ENCODE data around the gene DNAI7.

Gene DNAI7

GRCh38 chr12:25110260-25110659, 84.7 kb downstream of the DNAI7 start:
- Histone ChIP-seq H3K4me3 (ENCODE audit: insufficient read depth, low read depth, low read length) (no peak overlapping the region), H3K4me1 (ENCODE audit: control insufficient read depth, insufficient read depth, low read length) (no peaks in the 10 kb centered on the region), H3K27ac (ENCODE audit: insufficient read depth, low read depth, low read length, poor library complexity, severe bottlenecking) (no peak overlapping the region), H3K9me3 (ENCODE audit: control insufficient read depth, low read length) (no peaks in the 10 kb centered on the region), H3K36me3 (ENCODE audit: control insufficient read depth, insufficient read depth, low read length) (no peaks in the 10 kb centered on the region), H3K27me3 (ENCODE audit: control insufficient read depth, insufficient read depth, low read length, poor library complexity, severe bottlenecking) (no peaks in the 10 kb centered on the region)
- WGBS, 2 experiments: 91 to 92% methylated on average over 6 of the region's 6 CpGs

- Histone ChIP-seq H3K4me1 (ENCODE audit: control insufficient read depth, insufficient read depth, low read length) (no peaks in the 10 kb centered on the region), H3K9me3 (ENCODE audit: control insufficient read depth, low read length) (no peaks in the 10 kb centered on the region), H3K36me3 (ENCODE audit: control insufficient read depth, insufficient read depth, low read length) (no peaks in the 10 kb centered on the region), H3K4me3 (ENCODE audit: insufficient read depth, low read depth, low read length) (no peak overlapping the region), H3K27me3 (ENCODE audit: control insufficient read depth, insufficient read depth, low read length, poor library complexity, severe bottlenecking) (no peaks in the 10 kb centered on the region), H3K27ac (ENCODE audit: insufficient read depth, low read depth, low read length, poor library complexity, severe bottlenecking) (no peak overlapping the region)
- 96 to 97% methylated on average over 4 of the region's 4 CpGs for WGBS, 2 experiments
Measured at GRCh38 chr12:25107920-25108319, 87.0 kb downstream of the DNAI7 start.

DNA sequence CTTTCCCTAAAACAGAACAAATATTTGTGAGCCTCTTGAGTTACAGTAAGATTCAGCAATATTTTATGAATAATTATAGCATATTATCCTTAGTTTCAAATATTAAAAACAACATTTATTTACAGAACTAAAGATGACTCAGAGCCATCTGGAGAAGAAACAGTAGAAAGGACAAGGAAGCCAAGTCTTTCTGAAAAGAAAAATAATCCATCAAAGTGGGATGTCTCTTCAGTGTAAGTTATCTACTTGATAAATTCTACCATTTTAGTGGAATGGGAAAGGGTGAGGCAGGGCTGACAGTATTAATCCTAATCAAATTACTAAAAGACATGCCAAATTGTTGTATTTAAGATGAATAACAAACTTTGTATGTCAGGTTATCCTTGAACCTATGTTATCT, 88.1 kb downstream of the DNAI7 start:
- no peaks in the 10 kb centered on the region for H3K27me3 ChIP-seq (ENCODE audit: control insufficient read depth, insufficient read depth, low read length, poor library complexity, severe bottlenecking)
- no peaks in the 10 kb centered on the region for H3K36me3 ChIP-seq (ENCODE audit: control insufficient read depth, insufficient read depth, low read length)
- no peak overlapping the region for H3K4me3 ChIP-seq (ENCODE audit: insufficient read depth, low read depth, low read length)

GRCh38 chr12:25102402-25102801, 92.6 kb downstream of the DNAI7 start:
- Histone ChIP-seq H3K4me3 (ENCODE audit: insufficient read depth, low read depth, low read length) (no peak overlapping the region), H3K27ac (ENCODE audit: insufficient read depth, low read depth, low read length, poor library complexity, severe bottlenecking) (no peak overlapping the region), H3K27me3 (ENCODE audit: control insufficient read depth, insufficient read depth, low read length, poor library complexity, severe bottlenecking) (no peaks in the 10 kb centered on the region), H3K9me3 (ENCODE audit: control insufficient read depth, low read length) (no peaks in the 10 kb centered on the region), H3K4me1 (ENCODE audit: control insufficient read depth, insufficient read depth, low read length) (no peaks in the 10 kb centered on the region), H3K36me3 (ENCODE audit: control insufficient read depth, insufficient read depth, low read length) (no peaks in the 10 kb centered on the region)
- WGBS, 2 experiments: 64 to 72% methylated on average over 4 of the region's 4 CpGs

More for the DNA sequence above, 88.1 kb downstream of the DNAI7 start:
- H3K27ac ChIP-seq (ENCODE audit: insufficient read depth, low read depth, low read length, poor library complexity, severe bottlenecking): no peak overlapping the region
- H3K4me1 ChIP-seq (ENCODE audit: control insufficient read depth, insufficient read depth, low read length): no peaks in the 10 kb centered on the region
- H3K9me3 ChIP-seq (ENCODE audit: control insufficient read depth, low read length): no peaks in the 10 kb centered on the region

DNA sequence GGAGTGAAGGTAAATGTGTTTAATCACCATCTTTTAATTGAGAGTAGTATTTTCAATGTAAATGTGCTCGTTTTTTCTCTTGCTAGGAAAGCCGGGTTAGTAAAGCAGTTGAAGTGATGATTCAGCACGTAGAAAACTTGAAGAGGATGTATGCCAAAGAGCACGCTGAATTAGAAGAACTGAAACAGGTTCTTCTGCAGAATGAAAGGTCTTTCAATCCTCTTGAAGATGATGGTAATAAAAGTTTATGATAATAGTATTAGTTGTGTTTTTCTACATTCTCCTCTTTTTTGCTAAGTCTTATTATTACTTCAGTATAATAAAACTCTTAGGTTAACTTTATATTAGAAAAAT, 93.9 kb downstream of the DNAI7 start:
- H3K4me3 ChIP-seq (ENCODE audit: insufficient read depth, low read depth, low read length): no peak overlapping the region
- H3K9me3 ChIP-seq (ENCODE audit: control insufficient read depth, low read length): no peaks in the 10 kb centered on the region
- H3K4me1 ChIP-seq (ENCODE audit: control insufficient read depth, insufficient read depth, low read length): no peaks in the 10 kb centered on the region
- 90 to 91% methylated on average over 4 of the region's 4 CpGs for WGBS, 2 experiments
- H3K27me3 ChIP-seq (ENCODE audit: control insufficient read depth, insufficient read depth, low read length, poor library complexity, severe bottlenecking): no peaks in the 10 kb centered on the region
- no peak overlapping the region for H3K27ac ChIP-seq (ENCODE audit: insufficient read depth, low read depth, low read length, poor library complexity, severe bottlenecking)
- H3K36me3 ChIP-seq (ENCODE audit: control insufficient read depth, insufficient read depth, low read length): no peaks in the 10 kb centered on the region

DNA sequence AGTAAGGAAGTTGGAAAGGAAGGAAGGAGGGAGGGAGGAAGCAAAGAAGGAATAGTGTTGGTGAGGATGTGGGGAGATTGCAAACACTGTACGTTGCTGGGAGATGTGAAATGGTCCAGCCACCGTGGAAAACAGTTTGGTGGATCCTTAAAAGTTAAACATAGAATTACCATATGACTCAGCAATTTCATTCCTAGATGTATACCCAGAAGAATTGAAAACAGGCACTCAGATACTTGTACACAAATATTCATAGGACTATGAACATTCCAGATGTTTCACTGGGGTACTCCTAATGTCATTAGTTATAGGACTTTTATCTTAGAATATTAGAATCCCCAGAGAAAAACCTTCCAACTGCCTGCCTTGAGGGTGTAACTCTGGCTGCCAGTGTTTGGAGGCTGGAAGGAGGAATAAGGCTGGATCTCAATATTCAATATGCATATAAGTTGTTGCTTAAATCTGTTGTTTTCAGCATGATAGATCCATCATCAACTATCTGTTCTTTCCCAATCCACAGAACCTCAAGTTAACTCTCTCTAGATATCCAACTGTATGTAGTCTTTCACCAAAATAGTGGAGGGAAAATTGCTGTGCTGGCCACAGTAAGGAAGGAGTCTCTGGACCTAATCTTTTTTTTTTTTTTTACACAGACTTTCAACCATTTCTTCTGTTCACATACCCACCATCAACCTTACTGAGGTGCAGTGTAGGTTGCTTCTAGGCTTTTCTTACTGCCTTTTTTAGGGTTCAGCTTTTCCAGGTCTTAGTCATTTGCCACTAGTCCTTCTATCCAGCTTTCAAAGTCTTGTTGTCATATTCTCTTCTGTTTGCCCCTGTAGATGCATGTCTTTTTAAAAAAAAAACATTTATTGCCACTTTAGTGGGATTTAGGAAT, 94.5 kb downstream of the DNAI7 start:
- Histone ChIP-seq H3K27me3 (ENCODE audit: control insufficient read depth, insufficient read depth, low read length, poor library complexity, severe bottlenecking) (no peaks in the 10 kb centered on the region), H3K36me3 (ENCODE audit: control insufficient read depth, insufficient read depth, low read length) (no peaks in the 10 kb centered on the region), H3K4me3 (ENCODE audit: insufficient read depth, low read depth, low read length) (no peak overlapping the region), H3K27ac (ENCODE audit: insufficient read depth, low read depth, low read length, poor library complexity, severe bottlenecking) (no peak overlapping the region), H3K9me3 (ENCODE audit: control insufficient read depth, low read length) (no peaks in the 10 kb centered on the region), H3K4me1 (ENCODE audit: control insufficient read depth, insufficient read depth, low read length) (no peaks in the 10 kb centered on the region)
- WGBS, 2 experiments: 84 to 92% methylated on average over 2 of the region's 2 CpGs

DNA sequence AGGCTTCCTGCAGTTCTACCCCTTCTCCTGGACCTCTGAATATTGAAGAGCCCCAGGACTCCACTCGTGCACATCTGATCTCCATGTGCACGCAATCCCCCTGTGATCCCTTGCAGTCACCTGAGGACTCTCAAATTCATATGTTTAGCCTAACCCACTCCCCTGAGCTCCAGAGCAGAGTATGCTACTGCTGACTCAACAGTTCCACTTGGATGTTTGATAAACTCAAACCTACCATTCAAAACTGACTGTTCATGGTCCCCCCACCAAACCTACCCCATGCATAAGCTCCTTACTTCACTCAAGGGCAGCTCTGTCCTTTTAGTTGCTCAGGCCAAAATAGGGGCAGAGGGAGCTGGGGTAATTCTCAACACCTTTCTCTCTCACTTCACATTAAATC, 96.0 kb downstream of the DNAI7 start:
- H3K27ac ChIP-seq (ENCODE audit: insufficient read depth, low read depth, low read length, poor library complexity, severe bottlenecking): no peak overlapping the region
- H3K4me1 ChIP-seq (ENCODE audit: control insufficient read depth, insufficient read depth, low read length): no peaks in the 10 kb centered on the region
- no peaks in the 10 kb centered on the region for H3K36me3 ChIP-seq (ENCODE audit: control insufficient read depth, insufficient read depth, low read length)
- no peaks in the 10 kb centered on the region for H3K9me3 ChIP-seq (ENCODE audit: control insufficient read depth, low read length)
- WGBS, 2 experiments: 93 to 94% methylated on average over 2 of the region's 2 CpGs
- H3K27me3 ChIP-seq (ENCODE audit: control insufficient read depth, insufficient read depth, low read length, poor library complexity, severe bottlenecking): no peaks in the 10 kb centered on the region
- H3K4me3 ChIP-seq (ENCODE audit: insufficient read depth, low read depth, low read length): no peak overlapping the region

DNA sequence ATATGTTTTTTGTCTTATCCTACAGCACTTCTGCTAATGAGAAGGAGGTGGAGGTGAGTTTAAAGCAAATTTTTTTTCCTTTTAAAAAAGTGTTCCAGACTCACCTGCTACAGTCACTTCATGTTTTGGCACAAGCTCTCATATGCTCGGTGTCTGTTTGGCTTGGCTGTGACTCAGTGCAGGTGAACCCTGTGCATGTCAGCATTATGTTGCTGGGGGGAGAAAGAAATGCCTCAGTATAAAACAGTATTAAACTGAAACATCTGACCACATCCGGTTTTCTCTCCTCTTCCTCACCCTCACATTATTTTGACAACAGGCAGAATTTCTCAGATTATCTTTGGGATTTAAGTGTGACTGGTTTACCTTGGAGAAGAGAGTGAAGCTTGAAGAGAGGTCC, 105.2 kb downstream of the DNAI7 start:
- H3K27me3 ChIP-seq (ENCODE audit: control insufficient read depth, insufficient read depth, low read length, poor library complexity, severe bottlenecking): no peaks in the 10 kb centered on the region
- H3K4me1 ChIP-seq (ENCODE audit: control insufficient read depth, insufficient read depth, low read length): no peaks in the 10 kb centered on the region
- no peaks in the 10 kb centered on the region for H3K9me3 ChIP-seq (ENCODE audit: control insufficient read depth, low read length)
- no peak overlapping the region for H3K4me3 ChIP-seq (ENCODE audit: insufficient read depth, low read depth, low read length)
- no peak overlapping the region for H3K27ac ChIP-seq (ENCODE audit: insufficient read depth, low read depth, low read length, poor library complexity, severe bottlenecking)
- no peaks in the 10 kb centered on the region for H3K36me3 ChIP-seq (ENCODE audit: control insufficient read depth, insufficient read depth, low read length)
- WGBS, 2 experiments: 100% methylated on average over 1 of the region's 2 CpGs

GRCh38 chr12:25087596-25087995, 107.4 kb downstream of the DNAI7 start:
- H3K27ac ChIP-seq (ENCODE audit: insufficient read depth, low read depth, low read length, poor library complexity, severe bottlenecking): no peak overlapping the region
- no peaks in the 10 kb centered on the region for H3K9me3 ChIP-seq (ENCODE audit: control insufficient read depth, low read length)
- no peaks in the 10 kb centered on the region for H3K27me3 ChIP-seq (ENCODE audit: control insufficient read depth, insufficient read depth, low read length, poor library complexity, severe bottlenecking)
- H3K36me3 ChIP-seq (ENCODE audit: control insufficient read depth, insufficient read depth, low read length): no peaks in the 10 kb centered on the region
- no peaks in the 10 kb centered on the region for H3K4me1 ChIP-seq (ENCODE audit: control insufficient read depth, insufficient read depth, low read length)
- no peak overlapping the region for H3K4me3 ChIP-seq (ENCODE audit: insufficient read depth, low read depth, low read length)
- WGBS, 2 experiments: 84% methylated on average over 9 to 10 of the region's 10 CpGs

DNA sequence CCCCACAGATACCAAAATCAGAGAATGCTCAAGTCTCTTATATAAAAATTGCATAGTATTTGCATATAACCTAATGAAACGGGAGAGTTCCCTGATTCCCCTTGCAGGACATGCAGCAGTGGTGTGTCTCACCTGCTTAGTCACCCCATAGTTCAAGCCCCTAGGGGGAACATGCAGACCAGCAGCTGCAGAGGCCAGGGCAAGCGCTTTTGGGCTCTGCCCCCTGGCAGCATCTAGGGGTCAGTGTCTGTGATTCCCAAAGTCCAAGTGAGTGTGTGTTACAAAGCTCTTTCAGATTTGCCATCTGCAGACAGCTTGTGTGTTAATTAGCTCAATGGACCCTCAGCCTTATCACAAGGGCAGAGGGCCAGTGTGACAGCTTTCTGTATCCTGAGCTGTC, 110.1 kb downstream of the DNAI7 start:
- no peaks in the 10 kb centered on the region for H3K4me1 ChIP-seq (ENCODE audit: control insufficient read depth, insufficient read depth, low read length)
- no peaks in the 10 kb centered on the region for H3K9me3 ChIP-seq (ENCODE audit: control insufficient read depth, low read length)
- H3K4me3 ChIP-seq (ENCODE audit: insufficient read depth, low read depth, low read length): no peak overlapping the region
- no peaks in the 10 kb centered on the region for H3K36me3 ChIP-seq (ENCODE audit: control insufficient read depth, insufficient read depth, low read length)
- H3K27me3 ChIP-seq (ENCODE audit: control insufficient read depth, insufficient read depth, low read length, poor library complexity, severe bottlenecking): no peaks in the 10 kb centered on the region
- no peak overlapping the region for H3K27ac ChIP-seq (ENCODE audit: insufficient read depth, low read depth, low read length, poor library complexity, severe bottlenecking)
- 83 to 85% methylated on average over 2 of the region's 2 CpGs for WGBS, 2 experiments

Data from ectodermal cell (in vitro differentiated cells).